CD4-positive, alpha-beta memory T cell (primary cell): Measurements from ENCODE around the gene IL1R2. TPM values are rescaled to one million over a fixed set of nuclear protein-coding genes. Genes with fewer than 3 reads are reported as not detected.

Experiments used
- CTCF ChIA-PET: fragments of 350-600 bp; sonication (Branson Sonifier 250); formaldehyde crosslinking; loops from one replicate; lab custom pipeline; 2021; ENCODE audit warnings: inconsistent platforms; ENCODE audit not compliant: partially characterized antibody; lab: Charles Lee
- POLR2A ChIA-PET: fragments of 350-600 bp; sonication (Branson Sonifier 250); formaldehyde crosslinking; loops from one replicate; lab custom pipeline; 2021; ENCODE audit not compliant: partially characterized antibody; lab: Charles Lee
- DNase-seq, 5 donors: peaks; one replicate each; pipeline versions ENCODE4 v3.0.0 to v3.0.0-alpha.2; 2020 to 2022; ENCODE audit warnings: mixed read lengths in 1 of 5
- H3K27ac ChIP-seq: one replicate; pipeline ENCODE4 v1.7.0; 2013; ENCODE audit warnings: low read depth, low read length
- H3K27me3 ChIP-seq: 2 replicates; pipeline ENCODE4 v1.7.0; 2013; ENCODE audit warnings: mild to moderate bottlenecking, low read length, moderate library complexity; ENCODE audit not compliant: insufficient read depth
- H3K36me3 ChIP-seq: 2 replicates; pipeline ENCODE4 v1.7.0; 2013; ENCODE audit warnings: mild to moderate bottlenecking, low read length, moderate library complexity; ENCODE audit not compliant: insufficient read depth
- H3K4me1 ChIP-seq: 2 replicates; pipeline ENCODE4 v1.7.0; 2013; ENCODE audit warnings: mild to moderate bottlenecking, low read length, moderate library complexity; ENCODE audit not compliant: insufficient read depth
- H3K4me3 ChIP-seq, 2 donors: one replicate each; pipeline ENCODE4 v1.7.0; 2013; ENCODE audit warnings: low read length in 2 of 2, mild to moderate bottlenecking in 1 of 2
- H3K9me3 ChIP-seq, 2 donors: one replicate each; pipeline ENCODE4 v1.7.0; 2013; ENCODE audit warnings: low read length in 2 of 2, control low read depth in 1 of 2; ENCODE audit not compliant: control insufficient read depth in 1 of 2
- H3K27ac Mint-ChIP-seq, 7 donors: one replicate each; pipeline ENCODE4 v1.8.0; 2020 to 2021; ENCODE audit warnings: mixed read lengths in 7 of 7, mild to moderate bottlenecking in 6 of 7, inconsistent platforms in 3 of 7, moderate library complexity in 3 of 7
- H3K27me3 Mint-ChIP-seq, 2 donors: one replicate each; pipeline ENCODE4 v1.8.0; 2020 to 2021; ENCODE audit warnings: mixed read lengths in 2 of 2
- H3K36me3 Mint-ChIP-seq, 2 donors: one replicate each; pipeline ENCODE4 v1.8.0; 2020 to 2021; ENCODE audit warnings: mixed read lengths in 2 of 2, inconsistent platforms in 1 of 2, mild to moderate bottlenecking in 1 of 2
- H3K4me1 Mint-ChIP-seq, 4 donors: one replicate each; pipeline ENCODE4 v1.8.0; 2020 to 2021; ENCODE audit warnings: mixed read lengths in 4 of 4, mild to moderate bottlenecking in 1 of 4
- H3K4me3 Mint-ChIP-seq, 8 donors: one replicate each; pipeline ENCODE4 v1.8.0; 2020 to 2021; ENCODE audit warnings: mixed read lengths in 8 of 8, mild to moderate bottlenecking in 7 of 8, moderate library complexity in 6 of 8, inconsistent platforms in 3 of 8
- H3K9me3 Mint-ChIP-seq, 8 donors: one replicate each; pipeline ENCODE4 v1.8.0; 2020 to 2021; ENCODE audit warnings: mixed read lengths in 8 of 8, mild to moderate bottlenecking in 5 of 8, inconsistent platforms in 3 of 8, moderate library complexity in 1 of 8
- intact Hi-C: fragments of 100-400 bp; cut with micrococcal nuclease; formaldehyde crosslinking; loops from one replicate; pipeline ENCODE4 v1.15.1; 2023
- polyA plus RNA-seq, 2 donors: library from polyadenylated mRNA; unstranded; fragments of 300-500 nt; fragmentation: Illumina TruSeq; gene quantifications; one replicate each; pipeline ENCODE4 v1.2.3, GENCODE V29; 2021
- total RNA-seq, 2 experiments: library from RNA; stranded (reverse); gene quantifications; one replicate each; pipeline ENCODE4 v1.2.3, GENCODE V29; 2021

The IL1R2 gene
- total and polyA plus RNA-seq, 4 experiments from 2014 or later = 0.61 to 2.1 TPM; not detected in 2

DNA sequence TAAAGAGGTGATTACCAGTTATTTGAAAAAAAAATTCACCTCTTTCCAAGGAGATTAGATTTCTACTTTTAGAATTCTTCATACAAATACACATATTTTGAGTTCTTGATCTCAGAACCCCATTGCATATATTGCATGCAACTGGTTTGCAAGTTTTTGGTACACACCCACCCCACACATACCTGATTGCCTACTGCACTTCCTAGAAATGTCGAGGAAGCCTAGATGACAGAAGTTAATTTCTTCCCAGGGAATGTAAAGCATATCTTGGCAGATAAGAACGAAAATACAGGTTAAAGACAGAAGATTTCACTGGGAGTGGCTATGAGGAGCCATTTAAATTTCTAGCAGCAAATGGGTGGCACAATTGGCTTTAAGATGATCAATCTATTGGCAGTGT lies 83.7 kb downstream of the IL1R2 start:
- Mint-ChIP-seq H3K36me3 (no peaks in the 10 kb centered on the region), H3K4me1 (peaks cover 0 to 10% (median 5%) of the 10 kb centered on the region in 4 donors), H3K9me3 (no peaks in the 10 kb centered on the region), H3K27me3 (no peaks in the 10 kb centered on the region), H3K4me3 (no peak overlapping the region), H3K27ac (no peak overlapping the region)
- no peak for DNase-seq
- ChIA-PET CTCF (no interaction called here), POLR2A (no interaction called here)
- no peaks in the 10 kb centered on the region for H3K4me1 ChIP-seq
- no peaks in the 10 kb centered on the region for H3K27me3 ChIP-seq
- intact Hi-C loops = no loop called here
- no peak overlapping the region for H3K27ac ChIP-seq
- H3K9me3 ChIP-seq = no peaks in the 10 kb centered on the region
- H3K4me3 ChIP-seq = no peak overlapping the region
- H3K36me3 ChIP-seq = no peaks in the 10 kb centered on the region

- ChIA-PET CTCF (no interaction called here), POLR2A (no interaction called here)
Observed at GRCh38 chr2:102076512-102076911, 84.8 kb downstream of the IL1R2 start.

More at GRCh38 chr2:102076512-102076911, 84.8 kb downstream of the IL1R2 start:
- H3K4me3 Mint-ChIP-seq = no peak overlapping the region
- no peaks in the 10 kb centered on the region for H3K36me3 Mint-ChIP-seq
- H3K9me3 Mint-ChIP-seq = no peaks in the 10 kb centered on the region
- H3K9me3 ChIP-seq = no peaks in the 10 kb centered on the region
- H3K4me3 ChIP-seq = no peak overlapping the region
- peaks cover 10% of the 10 kb centered on the region for H3K4me1 ChIP-seq
- no peaks in the 10 kb centered on the region for H3K27me3 ChIP-seq
- peaks cover 8 to 20% (median 15%) of the 10 kb centered on the region in 4 donors for H3K4me1 Mint-ChIP-seq
- no peaks in the 10 kb centered on the region for H3K27me3 Mint-ChIP-seq
- no peak overlapping the region for H3K27ac Mint-ChIP-seq
- DNase-seq = no peak
- no peak overlapping the region for H3K27ac ChIP-seq
- intact Hi-C loops = no loop called here
- no peaks in the 10 kb centered on the region for H3K36me3 ChIP-seq

Other genes starting within 250 kb of the IL1R2 start
- 1 to 10 TPM in 1 of 2 experiments, under 1 TPM in 1; 0.86 to 1.0 TPM for gene IL1R1, start 150.8 kb downstream of the IL1R2 start, total RNA-seq
- 1 to 10 TPM; 1.2 to 2.6 TPM for gene IL1R1, start 150.8 kb downstream of the IL1R2 start, polyA plus RNA-seq
- under 1 TPM in 1 of 2 experiments, not detected in 1; 0.23 TPM for gene IL1RL2, start 195.1 kb downstream of the IL1R2 start, total RNA-seq
- not detected for gene IL1RL2, start 195.1 kb downstream of the IL1R2 start, polyA plus RNA-seq